ENCODE data around the gene HS1BP3.

HS1BP3 gene

DNA sequence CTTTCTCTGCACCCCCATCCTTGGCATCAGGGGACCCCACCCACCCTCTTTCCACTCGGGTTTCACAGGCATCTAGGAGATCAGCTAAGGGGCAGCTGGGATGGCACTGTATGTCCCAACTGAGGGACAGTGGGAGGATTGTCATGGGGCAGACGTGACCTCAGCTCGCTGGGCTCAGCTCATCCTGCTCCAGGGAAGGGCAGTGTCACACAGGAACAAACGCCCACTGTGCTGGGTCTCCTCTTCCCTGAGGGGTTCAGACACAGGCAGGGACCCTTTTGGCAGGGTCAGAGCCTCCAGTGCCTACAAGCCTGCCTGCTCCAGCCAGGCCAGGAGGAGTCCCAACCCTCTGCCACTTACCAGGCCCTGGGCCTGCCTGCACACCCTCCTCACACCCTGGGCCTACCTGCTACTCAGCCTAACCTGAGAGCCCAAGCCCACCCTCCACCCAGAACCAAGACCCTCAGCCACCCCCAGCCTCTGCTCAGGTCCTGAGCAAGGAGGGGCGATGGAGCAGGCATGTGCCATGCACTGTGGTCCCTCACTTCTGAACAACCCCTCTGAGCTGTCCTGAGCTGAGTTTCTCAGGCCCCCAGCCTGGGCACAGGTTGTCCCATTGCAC is 68.2 kb downstream of the HS1BP3 start:
- H3K9me3 Mint-ChIP-seq: no peaks in the 10 kb centered on the region
- H3K36me3 Mint-ChIP-seq (ENCODE audit: low read depth): no peaks in the 10 kb centered on the region
- H3K4me1 Mint-ChIP-seq (ENCODE audit: low read depth): peaks cover 10% of the 10 kb centered on the region
- H3K4me3 Mint-ChIP-seq: no peak overlapping the region
- no peak for DNase-seq
- no peak overlapping the region for H3K27ac Mint-ChIP-seq
- H3K27me3 Mint-ChIP-seq: no peaks in the 10 kb centered on the region

DNA sequence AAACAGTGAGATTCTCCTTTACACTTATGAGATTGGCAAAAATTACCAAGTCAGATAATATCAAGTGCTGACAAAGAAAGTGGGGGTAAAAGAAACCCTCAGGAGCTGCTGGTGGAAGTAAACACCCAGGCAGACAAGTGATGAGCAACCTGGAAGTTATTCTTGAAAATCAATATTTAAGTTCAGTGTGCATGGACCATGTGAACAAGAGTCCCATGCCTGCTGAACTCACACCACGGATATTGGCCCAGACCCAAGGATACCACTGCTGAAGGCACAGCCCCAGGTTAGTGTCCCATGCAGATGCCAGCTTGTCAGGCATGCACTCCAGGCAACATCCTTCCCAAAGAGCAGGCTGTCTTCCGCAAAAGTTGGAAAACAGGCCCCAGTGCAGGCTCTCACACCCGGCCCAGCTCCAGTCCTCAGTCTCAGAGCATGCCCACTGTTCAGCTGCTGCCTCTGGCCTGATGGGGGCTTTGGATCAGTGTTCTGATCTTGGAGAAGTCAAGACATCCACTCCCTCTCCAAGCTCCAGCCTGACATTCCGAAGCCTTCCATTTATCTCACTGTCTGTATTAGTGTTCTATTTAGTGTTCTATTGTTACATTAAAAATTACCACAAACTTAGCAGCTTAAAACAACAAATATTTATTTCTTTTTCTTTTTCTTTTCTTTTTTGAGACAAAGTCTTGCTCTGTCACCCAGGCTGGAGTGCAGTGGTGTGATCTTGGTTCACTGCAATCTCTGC is 70.0 kb downstream of the HS1BP3 start:
- H3K4me1 Mint-ChIP-seq (ENCODE audit: low read depth): peaks cover 26% of the 10 kb centered on the region
- H3K27me3 Mint-ChIP-seq: no peaks in the 10 kb centered on the region
- no peak overlapping the region for H3K4me3 Mint-ChIP-seq
- no peaks in the 10 kb centered on the region for H3K9me3 Mint-ChIP-seq
- no peak overlapping the region for H3K27ac Mint-ChIP-seq
- DNase-seq: no peak
- H3K36me3 Mint-ChIP-seq (ENCODE audit: low read depth): no peaks in the 10 kb centered on the region

DNA sequence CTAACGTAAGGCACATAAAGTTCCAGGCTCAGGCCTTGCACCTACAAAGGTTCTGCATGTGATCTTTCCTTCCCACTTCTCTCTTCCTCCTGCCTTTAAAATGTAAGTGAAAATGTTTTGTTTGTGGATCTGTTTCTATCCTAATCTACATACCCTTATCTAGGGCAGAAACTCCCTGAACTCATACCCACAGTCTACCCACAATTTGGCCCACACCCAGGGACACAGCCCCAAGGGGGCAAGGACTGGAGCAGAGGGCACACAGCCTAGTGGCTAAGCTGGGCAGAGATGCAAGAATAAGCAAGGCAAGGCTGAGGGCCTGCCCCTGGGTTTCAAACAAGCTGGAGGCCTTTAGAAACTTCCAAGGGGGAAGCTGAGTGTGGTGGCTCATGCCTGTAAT is 71.0 kb downstream of the HS1BP3 start:
- Mint-ChIP-seq H3K4me3 (no peak overlapping the region), H3K9me3 (no peaks in the 10 kb centered on the region), H3K36me3 (ENCODE audit: low read depth) (no peaks in the 10 kb centered on the region), H3K4me1 (ENCODE audit: low read depth) (peaks cover 26% of the 10 kb centered on the region), H3K27ac (no peak overlapping the region), H3K27me3 (no peaks in the 10 kb centered on the region)
- no peak for DNase-seq

DNA sequence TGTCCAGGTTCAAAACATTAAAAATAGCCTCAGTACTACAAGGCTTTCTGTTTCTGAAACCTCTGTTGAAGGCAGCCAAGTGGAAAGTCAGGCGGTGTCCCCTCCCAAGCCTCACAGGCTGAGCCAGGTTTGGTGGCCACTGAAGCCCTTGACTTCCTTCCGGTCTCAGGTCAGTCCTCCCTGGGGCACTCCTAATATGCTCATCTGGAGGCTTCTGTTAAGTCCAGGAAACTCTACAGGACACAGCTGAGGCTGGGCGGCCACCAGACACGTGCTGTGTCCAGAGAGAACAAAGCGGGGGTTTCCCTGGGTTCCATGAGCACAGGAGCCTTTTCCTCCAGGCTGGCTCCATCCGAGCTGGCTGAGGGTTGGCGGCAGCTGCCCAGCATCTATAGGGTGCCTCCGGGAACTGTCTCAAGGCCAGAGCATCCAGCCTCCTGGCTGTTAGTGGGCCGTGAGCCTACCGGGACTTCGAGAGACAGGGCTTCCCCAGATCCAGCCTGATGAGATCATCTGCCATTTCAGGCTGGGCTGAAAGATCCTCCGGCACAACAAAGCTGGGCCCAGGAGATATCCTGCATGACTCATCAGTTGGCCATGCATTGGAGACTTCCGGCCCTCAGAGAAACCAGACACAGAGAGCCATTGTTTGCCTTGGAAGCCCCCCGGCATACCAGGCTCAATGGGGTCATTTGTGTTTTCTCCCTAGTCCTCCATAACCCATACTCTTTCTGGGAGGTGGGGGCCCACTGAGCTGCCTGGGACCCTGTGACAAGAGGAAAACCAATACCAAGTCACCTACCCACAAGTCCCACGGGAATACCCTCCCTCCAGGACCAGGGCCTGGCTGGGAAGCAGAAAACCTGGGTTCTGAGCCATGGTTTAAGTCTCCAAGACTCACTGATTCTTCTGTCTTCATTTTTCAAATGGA is 71.7 kb downstream of the HS1BP3 start:
- no peak overlapping the region for H3K27ac Mint-ChIP-seq
- H3K9me3 Mint-ChIP-seq: no peaks in the 10 kb centered on the region

DNA sequence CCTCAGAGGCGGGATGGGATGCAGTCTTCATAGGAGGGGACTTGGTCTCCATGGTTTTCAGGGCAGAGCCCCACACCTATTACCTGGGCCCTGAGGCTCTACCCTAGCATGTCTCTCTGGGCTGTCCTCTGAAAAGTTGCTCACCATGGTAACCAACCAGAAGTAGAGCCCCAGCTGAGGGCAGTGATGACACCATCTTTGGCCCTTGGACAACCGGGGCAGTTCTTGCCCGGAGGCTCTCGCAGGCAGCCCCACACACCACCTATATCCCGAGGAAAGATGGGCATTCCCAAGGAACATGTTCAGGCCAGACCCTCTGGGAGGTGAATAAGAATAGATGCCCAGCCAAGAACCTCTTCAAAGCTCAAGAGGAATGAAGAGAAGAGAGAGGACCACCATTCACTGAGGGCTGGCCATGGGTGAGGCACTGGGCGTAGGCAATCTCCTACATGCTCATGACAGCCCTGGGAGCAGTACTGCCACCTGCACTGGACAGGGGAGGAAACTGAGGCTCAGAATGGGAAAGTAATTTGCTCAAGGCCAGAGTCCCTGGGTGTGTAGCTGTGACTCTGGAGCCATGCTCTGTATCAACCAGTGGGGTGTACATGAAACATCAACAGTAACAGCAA is 72.5 kb downstream of the HS1BP3 start:
- no peak overlapping the region for H3K4me3 Mint-ChIP-seq
- H3K27me3 Mint-ChIP-seq: no peaks in the 10 kb centered on the region
- H3K4me1 Mint-ChIP-seq (ENCODE audit: low read depth): peaks cover 26% of the 10 kb centered on the region
- H3K36me3 Mint-ChIP-seq (ENCODE audit: low read depth): no peaks in the 10 kb centered on the region
- H3K27ac Mint-ChIP-seq: no peak overlapping the region
- H3K9me3 Mint-ChIP-seq: no peaks in the 10 kb centered on the region
- DNase-seq: no peak

More for the DNA sequence above, 71.7 kb downstream of the HS1BP3 start:
- DNase-seq: no peak
- Mint-ChIP-seq H3K4me3 (no peak overlapping the region), H3K4me1 (ENCODE audit: low read depth) (peaks cover 26% of the 10 kb centered on the region), H3K36me3 (ENCODE audit: low read depth) (no peaks in the 10 kb centered on the region), H3K27me3 (no peaks in the 10 kb centered on the region)

DNA sequence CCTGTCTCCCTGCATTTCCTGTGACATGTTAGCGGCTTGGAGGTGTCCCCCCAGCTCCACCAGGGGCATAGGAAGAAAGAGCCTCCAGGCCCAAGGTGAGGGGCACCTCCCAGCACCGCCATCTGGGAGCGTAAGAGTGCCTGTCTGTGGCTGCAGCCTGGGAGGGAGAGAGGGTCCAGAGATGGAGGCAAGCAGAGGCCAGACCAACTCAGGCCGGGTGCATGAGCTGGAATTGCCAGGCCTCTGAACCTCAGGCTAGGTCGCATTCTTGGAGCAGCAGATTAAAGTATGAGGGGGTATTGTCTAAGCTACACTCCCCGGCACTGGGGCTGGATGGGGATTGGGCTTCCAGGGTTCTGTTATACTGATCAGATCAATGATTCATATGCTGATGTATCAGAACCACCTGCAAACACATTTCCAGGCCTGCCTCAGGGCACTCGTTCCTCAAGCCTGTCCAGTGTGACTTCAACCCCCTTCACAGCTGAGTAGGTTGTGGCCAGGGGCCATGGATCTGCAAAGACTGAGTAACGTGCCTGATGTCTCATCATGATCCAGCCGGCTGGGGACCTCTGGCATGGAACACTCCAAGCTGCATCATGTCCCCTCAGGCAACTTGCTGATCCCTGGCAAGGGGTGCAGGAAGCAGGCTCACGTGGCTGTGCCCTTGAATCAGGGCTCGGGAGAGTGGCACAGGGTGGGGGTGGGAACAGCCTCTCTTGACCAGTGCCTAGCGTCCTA is 73.2 kb downstream of the HS1BP3 start:
- no peak overlapping the region for H3K4me3 Mint-ChIP-seq
- peaks cover 26% of the 10 kb centered on the region for H3K4me1 Mint-ChIP-seq (ENCODE audit: low read depth)
- no peaks in the 10 kb centered on the region for H3K27me3 Mint-ChIP-seq
- no peak for DNase-seq
- peak overlapping the region; percentile 95 for H3K27ac Mint-ChIP-seq
- no peaks in the 10 kb centered on the region for H3K9me3 Mint-ChIP-seq
- no peaks in the 10 kb centered on the region for H3K36me3 Mint-ChIP-seq (ENCODE audit: low read depth)

DNA sequence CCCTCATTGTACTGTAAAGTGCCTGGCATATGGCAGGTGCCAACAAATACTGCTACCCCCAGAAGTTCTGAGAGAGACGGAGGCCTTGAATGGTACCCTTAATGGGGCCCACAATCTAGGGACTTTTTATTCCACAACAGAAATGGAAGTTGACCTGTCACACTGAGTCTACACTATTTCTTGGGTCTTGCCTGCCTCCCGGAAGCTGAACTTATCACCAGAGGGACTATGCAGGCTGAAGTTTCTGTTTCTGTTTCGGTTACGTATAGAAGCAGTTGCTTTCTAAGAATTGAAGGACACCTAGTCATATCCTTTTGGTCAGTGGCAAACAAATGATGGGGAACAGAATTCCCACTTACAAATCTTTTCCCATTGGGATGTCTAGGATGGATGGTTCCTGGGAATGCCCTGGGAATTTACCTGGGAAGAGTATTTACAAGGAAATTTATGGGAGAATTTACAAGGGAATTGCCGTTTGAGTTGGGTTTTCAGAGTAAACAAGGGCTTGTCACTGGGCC is 74.2 kb downstream of the HS1BP3 start:
- no peaks in the 10 kb centered on the region for H3K9me3 Mint-ChIP-seq
- H3K27me3 Mint-ChIP-seq: no peaks in the 10 kb centered on the region
- H3K36me3 Mint-ChIP-seq (ENCODE audit: low read depth): no peaks in the 10 kb centered on the region
- DNase-seq: peak; percentile 35
- H3K4me1 Mint-ChIP-seq (ENCODE audit: low read depth): peaks cover 26% of the 10 kb centered on the region
- H3K4me3 Mint-ChIP-seq: peak overlapping the region; percentile 46
- peak overlapping the region; percentile 95 for H3K27ac Mint-ChIP-seq

DNA sequence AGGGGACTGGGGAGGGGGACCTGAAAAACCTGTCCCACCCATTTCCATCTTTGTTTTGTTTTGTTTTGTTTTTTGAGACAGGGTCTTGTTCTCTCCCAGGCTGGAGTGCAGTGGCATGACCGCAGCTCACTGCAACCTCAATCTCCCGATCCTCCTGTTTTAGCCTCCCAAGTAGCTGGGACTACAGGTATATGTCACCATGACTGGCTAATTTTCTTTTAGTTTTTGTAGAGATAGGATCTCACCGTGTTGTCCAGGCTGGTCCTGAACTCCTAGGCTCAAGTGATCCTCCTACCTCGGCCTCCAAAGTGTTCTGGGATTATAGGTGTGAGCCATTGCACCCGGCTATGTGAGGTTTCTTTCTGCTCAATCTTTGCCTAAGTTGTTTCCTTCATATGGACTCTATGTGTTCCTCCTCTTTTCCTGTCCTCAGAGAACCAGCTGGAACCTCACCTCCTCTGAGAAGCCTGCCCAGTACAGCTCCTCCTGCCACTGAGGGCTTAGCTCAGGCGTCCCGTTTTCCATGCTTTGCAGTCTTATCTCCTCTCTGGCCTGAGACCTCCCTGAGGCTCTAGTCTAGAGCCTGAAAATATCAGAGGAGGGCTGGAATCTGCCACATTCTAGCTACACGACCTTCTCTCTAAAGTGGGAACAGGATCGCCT is 74.8 kb downstream of the HS1BP3 start:
- H3K27me3 Mint-ChIP-seq: no peaks in the 10 kb centered on the region
- H3K36me3 Mint-ChIP-seq (ENCODE audit: low read depth): no peaks in the 10 kb centered on the region
- H3K27ac Mint-ChIP-seq: peak overlapping the region; percentile 95
- peaks cover 26% of the 10 kb centered on the region for H3K4me1 Mint-ChIP-seq (ENCODE audit: low read depth)
- DNase-seq: no peak
- H3K4me3 Mint-ChIP-seq: peak overlapping the region; percentile 46
- no peaks in the 10 kb centered on the region for H3K9me3 Mint-ChIP-seq

DNA sequence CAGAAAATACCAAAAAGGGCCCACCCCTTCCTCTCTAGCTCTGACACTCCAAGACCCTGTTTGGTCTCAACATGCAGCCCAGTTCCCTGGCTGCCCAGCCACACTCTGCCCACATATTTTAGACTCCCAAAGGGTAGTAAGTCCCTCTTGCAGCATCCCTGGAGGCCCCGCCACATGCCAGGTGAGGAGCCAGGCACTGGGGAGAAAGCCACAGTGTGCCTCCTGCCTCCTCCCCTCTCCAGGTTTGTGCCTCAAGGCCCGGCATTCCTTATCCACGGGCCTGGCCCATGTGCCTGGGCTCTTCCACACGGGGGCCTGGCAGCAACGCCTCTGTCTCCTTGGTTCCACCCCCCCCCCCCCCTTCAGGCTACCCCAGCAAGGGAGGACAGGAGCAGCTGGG is 75.5 kb downstream of the HS1BP3 start:
- Mint-ChIP-seq H3K9me3 (no peaks in the 10 kb centered on the region), H3K4me1 (ENCODE audit: low read depth) (peaks cover 21% of the 10 kb centered on the region), H3K36me3 (ENCODE audit: low read depth) (no peaks in the 10 kb centered on the region), H3K27ac (peak overlapping the region; percentile 95), H3K27me3 (no peaks in the 10 kb centered on the region), H3K4me3 (no peak overlapping the region)
- DNase-seq: no peak

DNA sequence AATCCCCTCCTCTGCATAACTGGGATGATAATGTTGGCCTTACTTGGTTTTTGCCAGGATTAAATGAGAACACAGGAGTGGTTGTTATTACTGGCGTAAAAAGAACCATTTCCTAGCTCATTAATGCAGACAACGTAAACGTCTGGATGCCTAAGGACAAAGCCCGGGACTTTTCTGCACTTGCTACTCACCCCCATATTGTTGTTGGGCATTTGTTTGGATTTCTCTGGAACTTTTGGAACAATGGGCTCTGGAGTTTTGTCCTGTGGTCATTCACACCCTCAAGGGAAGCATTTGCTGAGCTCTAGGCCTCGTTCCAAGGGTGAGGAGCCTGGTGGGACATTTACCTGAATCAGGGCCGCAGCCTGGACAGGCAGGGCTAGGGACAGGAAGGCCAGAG is 76.0 kb downstream of the HS1BP3 start:
- no peak for DNase-seq
- Mint-ChIP-seq H3K27me3 (no peaks in the 10 kb centered on the region), H3K9me3 (no peaks in the 10 kb centered on the region), H3K27ac (no peak overlapping the region), H3K36me3 (ENCODE audit: low read depth) (no peaks in the 10 kb centered on the region), H3K4me3 (no peak overlapping the region), H3K4me1 (ENCODE audit: low read depth) (peaks cover 19% of the 10 kb centered on the region)

DNA sequence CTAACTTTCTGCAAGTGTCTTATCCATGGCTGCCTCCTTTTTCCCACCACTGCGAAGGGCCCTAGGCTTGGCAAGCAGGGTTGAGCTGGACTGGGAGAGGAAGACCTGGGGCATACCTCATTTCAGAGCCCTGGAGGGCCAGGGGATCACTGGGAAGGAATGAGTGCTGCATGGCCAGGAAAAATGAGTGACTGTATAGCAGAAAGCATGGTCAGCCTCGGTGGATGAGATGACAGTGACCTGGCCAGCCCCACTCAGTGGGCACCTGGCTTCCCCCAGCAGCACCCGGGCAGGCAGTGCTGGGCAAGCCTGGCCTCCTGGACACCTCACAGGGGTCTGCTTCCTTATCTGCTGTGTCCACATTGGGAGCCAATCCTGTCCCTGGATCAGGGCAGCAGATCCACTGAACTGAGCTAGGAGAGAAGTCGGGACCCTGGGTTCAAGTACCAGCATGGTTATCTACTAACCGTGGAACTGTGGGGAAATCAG is 76.4 kb downstream of the HS1BP3 start:
- DNase-seq: no peak
- no peaks in the 10 kb centered on the region for H3K36me3 Mint-ChIP-seq (ENCODE audit: low read depth)
- H3K27me3 Mint-ChIP-seq: no peaks in the 10 kb centered on the region
- H3K4me3 Mint-ChIP-seq: no peak overlapping the region
- peaks cover 17% of the 10 kb centered on the region for H3K4me1 Mint-ChIP-seq (ENCODE audit: low read depth)
- no peak overlapping the region for H3K27ac Mint-ChIP-seq
- H3K9me3 Mint-ChIP-seq: no peaks in the 10 kb centered on the region

DNA sequence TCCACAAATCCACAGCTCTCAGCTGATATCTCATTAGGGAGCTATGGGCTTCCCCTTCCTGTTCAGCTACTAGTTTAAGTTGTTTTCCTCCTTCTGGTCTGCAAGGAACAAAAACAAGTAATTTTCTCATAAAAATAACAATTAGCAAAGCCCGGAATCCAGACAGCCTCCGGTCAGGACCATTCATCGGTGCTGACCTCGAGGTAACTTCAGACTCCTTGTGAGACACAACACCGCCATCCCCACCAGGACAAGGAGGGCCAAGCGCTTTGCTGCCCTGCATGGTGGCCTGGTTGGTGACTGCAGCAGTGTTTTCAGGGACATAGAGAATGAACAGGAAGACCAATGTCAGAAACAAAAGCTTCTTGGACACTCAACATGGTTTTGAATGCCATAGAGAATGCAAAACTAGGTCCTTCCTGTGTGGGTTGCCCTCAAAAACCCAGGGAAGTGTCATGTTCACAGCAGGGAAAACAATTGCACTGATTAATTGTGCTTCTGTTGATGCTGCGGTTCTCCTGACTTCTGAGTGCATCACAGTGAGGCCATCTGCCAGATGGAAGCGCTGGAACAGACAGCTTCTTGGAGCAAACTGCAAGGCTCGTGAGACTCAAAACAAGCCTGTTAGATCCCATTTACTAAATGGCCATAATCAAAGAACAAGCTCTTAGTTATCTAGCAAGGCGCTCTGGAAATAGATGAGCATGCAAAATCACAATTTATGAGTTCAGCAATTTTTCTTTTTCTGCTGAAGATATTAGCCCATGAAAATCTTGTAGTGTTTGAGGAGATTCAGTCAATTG is 77.1 kb downstream of the HS1BP3 start:
- no peak for DNase-seq
- no peak overlapping the region for H3K27ac Mint-ChIP-seq

DNA sequence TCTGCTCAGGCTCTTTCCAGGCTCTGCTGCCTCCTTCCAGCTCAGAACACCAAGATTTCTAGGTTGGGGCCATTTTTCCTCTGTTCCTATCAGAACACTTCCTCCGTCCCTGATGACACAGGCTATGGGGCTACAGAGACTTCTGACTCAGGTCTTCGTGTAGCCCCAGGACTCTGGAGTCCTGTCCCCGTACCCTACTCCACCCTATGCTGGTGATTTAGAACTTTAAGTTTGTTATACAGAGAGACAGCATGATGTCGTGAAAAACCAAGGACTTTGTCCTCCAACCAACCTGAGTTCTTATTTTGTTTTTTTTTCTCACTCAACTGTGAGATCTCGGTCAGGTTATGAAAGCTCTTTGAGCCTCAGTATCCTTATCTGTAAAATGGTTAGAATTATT is 78.7 kb downstream of the HS1BP3 start:
- no peak overlapping the region for H3K4me3 Mint-ChIP-seq
- H3K9me3 Mint-ChIP-seq: no peaks in the 10 kb centered on the region
- no peak for DNase-seq
- H3K27me3 Mint-ChIP-seq: no peaks in the 10 kb centered on the region
- H3K27ac Mint-ChIP-seq: no peak overlapping the region
- H3K36me3 Mint-ChIP-seq (ENCODE audit: low read depth): no peaks in the 10 kb centered on the region
- H3K4me1 Mint-ChIP-seq (ENCODE audit: low read depth): peaks cover 12% of the 10 kb centered on the region

More for the DNA sequence above, 77.1 kb downstream of the HS1BP3 start:
- Mint-ChIP-seq H3K27me3 (no peaks in the 10 kb centered on the region), H3K4me1 (ENCODE audit: low read depth) (peaks cover 17% of the 10 kb centered on the region), H3K4me3 (no peak overlapping the region), H3K36me3 (ENCODE audit: low read depth) (no peaks in the 10 kb centered on the region), H3K9me3 (no peaks in the 10 kb centered on the region)
